Measurements from ENCODE around the gene TOB1.
A peak's percentile ranks its signal among the peaks of the same experiment; 100 is the strongest.

TOB1 gene

DNA sequence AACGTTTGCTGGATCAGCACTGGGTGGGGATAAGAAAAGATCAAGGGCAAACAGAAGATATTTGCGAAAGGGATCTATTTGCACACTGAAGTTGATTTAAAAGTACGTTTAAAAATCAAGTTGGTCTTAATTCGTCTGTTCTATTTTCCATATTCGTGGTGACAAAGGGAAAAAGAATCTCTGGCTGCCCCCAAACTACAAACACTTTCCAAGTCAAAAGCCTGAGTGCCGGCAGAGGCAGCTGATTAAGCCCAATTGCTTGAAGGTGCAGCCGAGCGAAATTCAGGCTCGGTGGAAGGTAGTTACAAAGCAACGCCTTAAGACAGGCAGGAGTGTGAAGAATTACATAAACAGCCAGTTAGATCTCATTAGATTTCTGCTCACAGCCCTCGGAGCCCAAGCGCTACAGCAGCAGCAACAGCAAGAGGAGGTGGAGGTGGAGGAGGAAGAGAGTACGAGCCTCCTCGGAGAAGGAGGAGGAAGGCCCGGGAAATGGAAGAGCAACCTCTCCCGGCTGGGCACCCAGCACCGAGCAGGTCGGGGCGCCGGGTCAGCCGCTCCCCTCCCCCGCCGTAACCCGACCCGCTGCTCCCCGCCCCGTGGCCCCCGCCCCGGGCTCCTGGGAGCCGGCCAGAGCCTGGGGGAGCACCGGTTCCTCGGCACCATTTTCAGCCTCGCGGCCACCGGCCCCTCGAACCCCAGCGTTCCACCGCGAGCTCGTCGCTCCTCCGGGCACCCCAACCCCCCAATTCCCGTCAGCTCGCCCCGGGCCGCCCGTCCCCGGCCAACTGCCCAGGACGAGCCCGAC lies 890 bp downstream of the TOB1 start (continued):
- TF ChIP-seq ZNF133 (tag by site-specific recombination; IDR thresholded peaks at IDR 0.05): peak; percentile 77
- no peak for TF ChIP-seq ZNF843 (tag by site-specific recombination; IDR thresholded peaks at IDR 0.05)
- TF ChIP-seq, protein P1, sequence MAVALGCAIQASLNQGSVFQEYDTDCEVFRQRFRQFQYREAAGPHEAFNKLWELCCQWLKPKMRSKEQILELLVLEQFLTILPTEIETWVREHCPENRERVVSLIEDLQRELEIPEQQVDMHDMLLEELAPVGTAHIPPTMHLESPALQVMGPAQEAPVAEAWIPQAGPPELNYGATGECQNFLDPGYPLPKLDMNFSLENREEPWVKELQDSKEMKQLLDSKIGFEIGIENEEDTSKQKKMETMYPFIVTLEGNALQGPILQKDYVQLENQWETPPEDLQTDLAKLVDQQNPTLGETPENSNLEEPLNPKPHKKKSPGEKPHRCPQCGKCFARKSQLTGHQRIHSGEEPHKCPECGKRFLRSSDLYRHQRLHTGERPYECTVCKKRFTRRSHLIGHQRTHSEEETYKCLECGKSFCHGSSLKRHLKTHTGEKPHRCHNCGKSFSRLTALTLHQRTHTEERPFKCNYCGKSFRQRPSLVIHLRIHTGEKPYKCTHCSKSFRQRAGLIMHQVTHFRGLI (tag by site-specific recombination; IDR thresholded peaks at IDR 0.05): 0 out of 2 replicates have a peak, but pooled peaks have one; percentile 14
- TF ChIP-seq OVOL3 (tag by site-specific recombination; IDR thresholded peaks at IDR 0.05): no peak
- TF ChIP-seq ZNF214 (tag by site-specific recombination; IDR thresholded peaks at IDR 0.05; ENCODE audit: borderline replicate concordance): no peak
- TF ChIP-seq, protein P2, sequence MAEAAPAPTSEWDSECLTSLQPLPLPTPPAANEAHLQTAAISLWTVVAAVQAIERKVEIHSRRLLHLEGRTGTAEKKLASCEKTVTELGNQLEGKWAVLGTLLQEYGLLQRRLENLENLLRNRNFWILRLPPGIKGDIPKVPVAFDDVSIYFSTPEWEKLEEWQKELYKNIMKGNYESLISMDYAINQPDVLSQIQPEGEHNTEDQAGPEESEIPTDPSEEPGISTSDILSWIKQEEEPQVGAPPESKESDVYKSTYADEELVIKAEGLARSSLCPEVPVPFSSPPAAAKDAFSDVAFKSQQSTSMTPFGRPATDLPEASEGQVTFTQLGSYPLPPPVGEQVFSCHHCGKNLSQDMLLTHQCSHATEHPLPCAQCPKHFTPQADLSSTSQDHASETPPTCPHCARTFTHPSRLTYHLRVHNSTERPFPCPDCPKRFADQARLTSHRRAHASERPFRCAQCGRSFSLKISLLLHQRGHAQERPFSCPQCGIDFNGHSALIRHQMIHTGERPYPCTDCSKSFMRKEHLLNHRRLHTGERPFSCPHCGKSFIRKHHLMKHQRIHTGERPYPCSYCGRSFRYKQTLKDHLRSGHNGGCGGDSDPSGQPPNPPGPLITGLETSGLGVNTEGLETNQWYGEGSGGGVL (tag by site-specific recombination; IDR thresholded peaks at IDR 0.05): peak; percentile 27; the same call in 1 of the 2 replicates
- no peak for TF ChIP-seq ZNF571 (tag by site-specific recombination; IDR thresholded peaks at IDR 0.05)
- no peak for TF ChIP-seq ZNF138 (tag by site-specific recombination; IDR thresholded peaks at IDR 0.05; ENCODE audit: borderline replicate concordance)
- TF ChIP-seq ZNF423 (tag by site-specific recombination; IDR thresholded peaks at IDR 0.05): 0 out of 2 replicates have a peak, but pooled peaks have one; percentile 20
- TF ChIP-seq, protein P3, sequence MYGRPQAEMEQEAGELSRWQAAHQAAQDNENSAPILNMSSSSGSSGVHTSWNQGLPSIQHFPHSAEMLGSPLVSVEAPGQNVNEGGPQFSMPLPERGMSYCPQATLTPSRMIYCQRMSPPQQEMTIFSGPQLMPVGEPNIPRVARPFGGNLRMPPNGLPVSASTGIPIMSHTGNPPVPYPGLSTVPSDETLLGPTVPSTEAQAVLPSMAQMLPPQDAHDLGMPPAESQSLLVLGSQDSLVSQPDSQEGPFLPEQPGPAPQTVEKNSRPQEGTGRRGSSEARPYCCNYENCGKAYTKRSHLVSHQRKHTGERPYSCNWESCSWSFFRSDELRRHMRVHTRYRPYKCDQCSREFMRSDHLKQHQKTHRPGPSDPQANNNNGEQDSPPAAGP (tag by site-specific recombination; IDR thresholded peaks at IDR 0.05): peak; percentile 71
- TF ChIP-seq, protein P4, sequence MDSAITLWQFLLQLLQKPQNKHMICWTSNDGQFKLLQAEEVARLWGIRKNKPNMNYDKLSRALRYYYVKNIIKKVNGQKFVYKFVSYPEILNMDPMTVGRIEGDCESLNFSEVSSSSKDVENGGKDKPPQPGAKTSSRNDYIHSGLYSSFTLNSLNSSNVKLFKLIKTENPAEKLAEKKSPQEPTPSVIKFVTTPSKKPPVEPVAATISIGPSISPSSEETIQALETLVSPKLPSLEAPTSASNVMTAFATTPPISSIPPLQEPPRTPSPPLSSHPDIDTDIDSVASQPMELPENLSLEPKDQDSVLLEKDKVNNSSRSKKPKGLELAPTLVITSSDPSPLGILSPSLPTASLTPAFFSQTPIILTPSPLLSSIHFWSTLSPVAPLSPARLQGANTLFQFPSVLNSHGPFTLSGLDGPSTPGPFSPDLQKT (IDR thresholded peaks at IDR 0.05; ENCODE audit: borderline replicate concordance, low read depth, low read length): no peak
- TF ChIP-seq ZNF610 (tag by site-specific recombination; IDR thresholded peaks at IDR 0.05; ENCODE audit: borderline replicate concordance): peak; percentile 23; the same call in 1 of the 2 replicates
- peak; percentile 50; the same call in 1 of the 2 replicates for TF ChIP-seq ZNF2 (tag by site-specific recombination; IDR thresholded peaks at IDR 0.05)
- TF ChIP-seq, protein P5, sequence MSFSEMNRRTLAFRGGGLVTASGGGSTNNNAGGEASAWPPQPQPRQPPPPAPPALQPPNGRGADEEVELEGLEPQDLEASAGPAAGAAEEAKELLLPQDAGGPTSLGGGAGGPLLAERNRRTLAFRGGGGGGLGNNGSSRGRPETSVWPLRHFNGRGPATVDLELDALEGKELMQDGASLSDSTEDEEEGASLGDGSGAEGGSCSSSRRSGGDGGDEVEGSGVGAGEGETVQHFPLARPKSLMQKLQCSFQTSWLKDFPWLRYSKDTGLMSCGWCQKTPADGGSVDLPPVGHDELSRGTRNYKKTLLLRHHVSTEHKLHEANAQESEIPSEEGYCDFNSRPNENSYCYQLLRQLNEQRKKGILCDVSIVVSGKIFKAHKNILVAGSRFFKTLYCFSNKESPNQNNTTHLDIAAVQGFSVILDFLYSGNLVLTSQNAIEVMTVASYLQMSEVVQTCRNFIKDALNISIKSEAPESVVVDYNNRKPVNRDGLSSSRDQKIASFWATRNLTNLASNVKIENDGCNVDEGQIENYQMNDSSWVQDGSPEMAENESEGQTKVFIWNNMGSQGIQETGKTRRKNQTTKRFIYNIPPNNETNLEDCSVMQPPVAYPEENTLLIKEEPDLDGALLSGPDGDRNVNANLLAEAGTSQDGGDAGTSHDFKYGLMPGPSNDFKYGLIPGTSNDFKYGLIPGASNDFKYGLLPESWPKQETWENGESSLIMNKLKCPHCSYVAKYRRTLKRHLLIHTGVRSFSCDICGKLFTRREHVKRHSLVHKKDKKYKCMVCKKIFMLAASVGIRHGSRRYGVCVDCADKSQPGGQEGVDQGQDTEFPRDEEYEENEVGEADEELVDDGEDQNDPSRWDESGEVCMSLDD (tag by site-specific recombination; IDR thresholded peaks at IDR 0.05): peak; percentile 47; the same call in 1 of the 2 replicates
- TF ChIP-seq ZBTB7A (tag by site-specific recombination; IDR thresholded peaks at IDR 0.05; ENCODE audit: low read depth): 0 out of 2 replicates have a peak, but pooled peaks have one; percentile 41
- TF ChIP-seq, protein P6, sequence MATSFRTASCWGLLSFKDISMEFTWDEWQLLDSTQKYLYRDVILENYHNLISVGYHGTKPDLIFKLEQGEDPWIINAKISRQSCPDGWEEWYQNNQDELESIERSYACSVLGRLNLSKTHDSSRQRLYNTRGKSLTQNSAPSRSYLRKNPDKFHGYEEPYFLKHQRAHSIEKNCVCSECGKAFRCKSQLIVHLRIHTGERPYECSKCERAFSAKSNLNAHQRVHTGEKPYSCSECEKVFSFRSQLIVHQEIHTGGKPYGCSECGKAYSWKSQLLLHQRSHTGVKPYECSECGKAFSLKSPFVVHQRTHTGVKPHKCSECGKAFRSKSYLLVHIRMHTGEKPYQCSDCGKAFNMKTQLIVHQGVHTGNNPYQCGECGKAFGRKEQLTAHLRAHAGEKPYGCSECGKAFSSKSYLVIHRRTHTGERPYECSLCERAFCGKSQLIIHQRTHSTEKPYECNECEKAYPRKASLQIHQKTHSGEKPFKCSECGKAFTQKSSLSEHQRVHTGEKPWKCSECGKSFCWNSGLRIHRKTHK (tag by site-specific recombination; IDR thresholded peaks at IDR 0.05): no peak
- TF ChIP-seq RBAK (tag by site-specific recombination; IDR thresholded peaks at IDR 0.05): no peak
- TF ChIP-seq ZNF501 (tag by site-specific recombination; IDR thresholded peaks at IDR 0.05): no peak
- TF ChIP-seq, protein P7, sequence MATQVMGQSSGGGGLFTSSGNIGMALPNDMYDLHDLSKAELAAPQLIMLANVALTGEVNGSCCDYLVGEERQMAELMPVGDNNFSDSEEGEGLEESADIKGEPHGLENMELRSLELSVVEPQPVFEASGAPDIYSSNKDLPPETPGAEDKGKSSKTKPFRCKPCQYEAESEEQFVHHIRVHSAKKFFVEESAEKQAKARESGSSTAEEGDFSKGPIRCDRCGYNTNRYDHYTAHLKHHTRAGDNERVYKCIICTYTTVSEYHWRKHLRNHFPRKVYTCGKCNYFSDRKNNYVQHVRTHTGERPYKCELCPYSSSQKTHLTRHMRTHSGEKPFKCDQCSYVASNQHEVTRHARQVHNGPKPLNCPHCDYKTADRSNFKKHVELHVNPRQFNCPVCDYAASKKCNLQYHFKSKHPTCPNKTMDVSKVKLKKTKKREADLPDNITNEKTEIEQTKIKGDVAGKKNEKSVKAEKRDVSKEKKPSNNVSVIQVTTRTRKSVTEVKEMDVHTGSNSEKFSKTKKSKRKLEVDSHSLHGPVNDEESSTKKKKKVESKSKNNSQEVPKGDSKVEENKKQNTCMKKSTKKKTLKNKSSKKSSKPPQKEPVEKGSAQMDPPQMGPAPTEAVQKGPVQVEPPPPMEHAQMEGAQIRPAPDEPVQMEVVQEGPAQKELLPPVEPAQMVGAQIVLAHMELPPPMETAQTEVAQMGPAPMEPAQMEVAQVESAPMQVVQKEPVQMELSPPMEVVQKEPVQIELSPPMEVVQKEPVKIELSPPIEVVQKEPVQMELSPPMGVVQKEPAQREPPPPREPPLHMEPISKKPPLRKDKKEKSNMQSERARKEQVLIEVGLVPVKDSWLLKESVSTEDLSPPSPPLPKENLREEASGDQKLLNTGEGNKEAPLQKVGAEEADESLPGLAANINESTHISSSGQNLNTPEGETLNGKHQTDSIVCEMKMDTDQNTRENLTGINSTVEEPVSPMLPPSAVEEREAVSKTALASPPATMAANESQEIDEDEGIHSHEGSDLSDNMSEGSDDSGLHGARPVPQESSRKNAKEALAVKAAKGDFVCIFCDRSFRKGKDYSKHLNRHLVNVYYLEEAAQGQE (tag by site-specific recombination; IDR thresholded peaks at IDR 0.05): no peak
- TF ChIP-seq KLF16 (tag by site-specific recombination; IDR thresholded peaks at IDR 0.05): no peak
- no peak for TF ChIP-seq PRDM1 (tag by site-specific recombination; IDR thresholded peaks at IDR 0.05)
- TF ChIP-seq GLIS1 (tag by site-specific recombination; IDR thresholded peaks at IDR 0.05): peak; percentile 68
- TF ChIP-seq ZNF510 (tag by site-specific recombination; IDR thresholded peaks at IDR 0.05; ENCODE audit: insufficient replicate concordance): no peak
- TF ChIP-seq ZNF19 (tag by site-specific recombination; IDR thresholded peaks at IDR 0.05; ENCODE audit: low read depth): no peak
- no peak for TF ChIP-seq ZNF623 (tag by site-specific recombination; IDR thresholded peaks at IDR 0.05)

Data from HEK293 (cell line).